HG02970 (cell line): ENCODE measurements around the gene MACROD2.

Experiments
- ATAC-seq: cut with Tn5 transposase; IDR thresholded peaks from one replicate; pipeline ENCODE4 v1.9.1; 2021; ENCODE audit warnings: mild to moderate bottlenecking, moderate library complexity, moderate number of reproducible peaks; ENCODE audit not compliant: unreplicated experiment, low FRiP score

Gene MACROD2

DNA sequence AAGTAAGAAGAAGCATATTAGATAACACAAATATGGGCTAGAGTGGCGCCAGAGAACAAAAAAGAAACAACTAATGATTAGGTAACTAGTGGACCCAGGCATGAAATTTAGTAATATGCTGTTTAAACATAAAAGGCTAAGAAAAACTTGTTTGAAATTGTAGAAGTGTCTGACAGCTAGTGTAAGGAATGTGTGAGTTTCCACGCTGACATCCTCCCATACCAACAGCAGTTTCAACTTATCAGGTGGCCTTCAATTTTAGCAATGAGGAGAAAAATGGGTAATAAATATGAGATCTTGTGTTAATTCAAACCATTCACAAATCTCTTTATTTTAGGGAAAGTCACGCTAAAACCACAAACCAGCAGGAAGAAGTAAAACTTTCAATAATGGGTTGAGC is 782.3 kb downstream of the MACROD2 start:
- no peak for ATAC-seq

DNA sequence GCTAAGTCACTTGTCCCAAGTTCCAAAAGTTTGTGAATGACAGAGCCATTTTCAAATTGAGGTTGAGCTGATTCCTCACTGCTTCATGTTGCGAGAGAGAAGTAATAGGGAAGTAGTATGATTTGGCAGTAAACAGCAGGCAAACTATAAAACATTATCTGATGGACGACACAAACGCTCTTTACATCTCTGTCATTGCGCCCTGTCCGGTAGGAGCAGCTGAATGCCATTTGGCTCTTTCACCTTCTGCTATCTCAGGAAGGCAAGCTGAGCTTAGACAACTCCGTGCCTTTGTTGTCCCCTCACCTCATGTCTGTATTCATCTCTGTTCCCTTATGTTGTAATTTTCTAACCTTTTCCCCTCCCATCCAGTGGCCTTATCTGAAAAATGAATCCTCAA is 782.8 kb downstream of the MACROD2 start:
- no peak for ATAC-seq

DNA sequence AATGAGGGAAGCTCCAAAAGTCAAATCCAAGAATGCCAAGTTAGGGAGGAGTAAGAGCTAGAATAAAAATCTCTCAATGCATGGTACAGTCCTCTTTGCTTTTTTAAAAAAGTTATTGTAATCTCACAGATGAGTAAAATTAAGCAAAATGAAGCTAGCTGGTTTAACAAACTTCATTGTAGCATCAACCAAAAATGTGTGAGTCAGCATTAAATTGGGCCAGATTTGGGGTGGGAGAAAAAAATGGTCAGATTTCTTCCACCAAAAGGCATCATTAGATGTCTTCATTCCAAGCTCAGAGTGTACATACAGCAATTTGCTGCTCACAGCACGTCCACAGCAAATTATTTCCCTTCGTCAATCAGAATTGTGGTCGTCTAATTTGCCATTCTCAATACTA is 783.6 kb downstream of the MACROD2 start:
- no peak for ATAC-seq

DNA sequence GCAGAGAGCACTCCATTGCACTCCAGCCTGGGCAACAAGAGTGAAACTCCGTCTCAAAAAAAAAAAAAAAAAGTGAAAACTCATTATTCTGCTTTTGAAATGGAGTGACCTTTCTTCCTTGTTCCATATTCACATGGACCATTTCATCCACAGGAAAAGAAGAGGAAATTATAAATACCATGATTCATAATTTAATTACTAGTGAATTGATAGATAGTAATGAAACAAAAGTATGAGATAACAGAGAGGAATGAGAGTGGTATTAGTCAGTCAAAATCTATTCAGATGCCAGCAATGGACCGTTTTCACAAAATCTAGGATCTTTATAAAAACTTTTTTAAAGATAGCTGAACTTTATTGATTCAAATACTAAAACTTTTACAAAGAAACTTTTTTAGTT is 785.2 kb downstream of the MACROD2 start:
- no peak for ATAC-seq

DNA sequence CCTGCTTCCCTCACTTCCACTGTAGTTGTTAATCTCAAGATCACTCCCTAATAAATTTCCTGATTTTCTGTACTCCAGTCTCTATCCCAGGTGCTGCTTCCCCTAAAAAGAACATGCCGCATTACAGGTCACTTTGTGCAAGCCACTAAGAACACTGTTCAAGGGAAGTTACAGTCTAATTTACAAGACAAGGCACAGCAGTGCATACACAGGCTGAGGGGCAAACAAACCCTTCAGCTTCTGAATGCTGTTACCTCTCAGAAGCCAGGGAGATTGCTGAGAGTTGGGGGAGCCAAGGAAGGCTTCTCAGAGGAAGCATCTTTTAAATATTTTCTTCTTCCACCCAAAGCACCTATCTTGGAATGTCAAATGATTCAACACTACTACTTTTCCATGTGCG is 787.4 kb downstream of the MACROD2 start:
- ATAC-seq = no peak

DNA sequence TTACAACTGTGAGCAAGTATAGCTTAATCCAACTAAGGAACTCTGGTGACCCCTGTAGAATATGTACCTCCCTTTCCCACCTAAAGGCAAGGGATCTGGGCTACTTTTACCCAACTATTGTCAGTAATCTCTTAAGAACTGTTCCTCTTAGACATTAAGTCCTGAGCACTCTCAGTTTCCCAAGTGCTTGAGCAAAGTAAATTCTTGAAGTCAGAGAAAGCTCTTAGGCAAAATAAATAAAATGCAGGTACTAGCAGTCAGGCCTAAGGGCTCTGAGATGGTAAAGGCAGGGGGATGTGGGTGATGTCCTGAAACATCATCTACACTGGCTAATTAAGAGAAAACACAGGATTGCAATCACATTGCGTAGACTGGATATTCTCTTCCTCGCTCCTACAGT is 788.5 kb downstream of the MACROD2 start:
- ATAC-seq = no peak

DNA sequence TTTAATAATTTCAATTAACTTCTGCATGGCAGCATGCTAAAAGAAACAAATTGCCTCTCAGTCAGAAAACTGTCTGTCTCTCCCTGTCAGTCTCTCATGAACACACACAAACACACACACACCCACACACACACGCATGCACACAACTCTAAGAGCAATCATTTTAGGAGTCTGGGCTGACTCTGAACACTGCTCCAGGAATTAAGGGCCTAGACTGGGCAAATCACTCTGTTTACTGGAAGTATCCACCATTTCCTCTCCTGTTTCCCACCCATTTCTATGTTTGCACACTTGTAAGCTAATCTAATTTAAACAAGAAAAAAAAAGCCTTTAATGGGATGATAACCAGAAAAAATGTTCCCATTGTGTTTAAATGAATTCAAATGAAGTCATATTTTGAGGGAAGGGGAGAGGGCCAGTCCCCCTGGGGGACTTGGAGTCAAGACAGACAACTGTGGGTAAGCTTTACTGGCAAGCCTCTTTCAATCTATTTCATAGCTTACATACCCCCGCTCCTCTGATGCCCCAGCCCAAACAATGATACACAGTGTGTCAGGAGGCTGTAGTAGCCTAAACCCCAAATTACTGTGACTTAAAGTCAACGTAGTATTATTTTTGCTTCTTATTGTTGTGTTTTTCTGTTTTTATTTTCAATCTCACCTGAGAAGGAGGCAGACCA is 789.9 kb downstream of the MACROD2 start:
- no peak for ATAC-seq

DNA sequence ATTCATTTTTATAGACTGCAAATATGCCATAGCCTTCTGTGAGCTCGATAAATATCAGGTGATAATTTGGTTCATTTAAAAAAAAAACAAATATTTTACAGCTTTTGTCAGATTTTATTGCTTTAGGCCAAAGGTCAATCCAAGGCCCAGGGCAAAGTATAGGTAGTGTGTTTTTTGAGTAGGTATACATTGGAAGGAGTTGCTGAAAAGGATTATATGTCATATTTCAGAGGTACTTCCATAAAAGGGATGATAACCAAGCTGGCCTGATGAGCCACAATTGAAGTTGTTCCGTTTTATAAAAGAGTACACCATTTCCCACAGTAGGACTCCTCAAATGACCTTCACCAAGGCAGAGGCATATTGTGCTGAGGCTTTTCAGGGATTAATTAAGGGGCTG is 794.9 kb downstream of the MACROD2 start:
- ATAC-seq = no peak

DNA sequence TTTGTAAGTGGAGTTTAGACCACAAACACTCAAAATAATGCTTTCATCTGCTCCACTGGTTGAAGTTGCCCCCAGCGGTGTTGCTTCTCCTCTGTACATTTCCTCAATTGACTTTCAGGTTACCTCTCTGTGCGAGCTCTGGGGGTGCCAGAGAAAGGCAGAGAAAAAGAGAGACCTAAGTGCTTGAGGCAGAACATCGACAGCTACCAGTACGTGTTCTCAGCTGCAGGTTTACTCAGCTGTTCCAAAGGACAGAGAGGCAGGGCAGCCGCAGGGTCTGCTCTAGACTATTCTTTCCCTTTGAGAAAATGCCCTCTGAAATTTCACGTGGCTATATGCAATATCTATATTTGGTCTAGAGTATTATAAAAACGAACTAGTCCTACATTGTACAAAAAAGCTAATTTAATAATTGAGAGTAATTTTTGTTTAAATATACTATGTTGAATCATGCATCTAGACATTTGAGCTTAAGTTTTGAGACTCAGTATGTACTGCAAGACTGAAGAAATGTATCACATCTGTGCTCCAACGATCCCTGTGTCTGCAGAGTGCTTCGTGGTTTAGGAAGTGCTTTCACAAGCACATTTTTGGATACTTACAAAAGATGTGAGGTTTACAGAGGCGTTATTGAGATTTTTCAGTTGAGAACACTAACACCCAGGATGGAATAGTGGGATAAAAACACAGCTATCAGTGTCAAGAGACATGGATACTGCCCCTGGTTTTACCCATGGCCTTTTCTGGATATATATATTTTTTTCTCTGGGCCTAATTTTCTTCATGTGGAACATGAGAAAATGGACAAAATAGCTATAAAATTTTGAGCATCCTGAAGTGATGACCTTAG is 795.7 kb downstream of the MACROD2 start:
- no peak for ATAC-seq

DNA sequence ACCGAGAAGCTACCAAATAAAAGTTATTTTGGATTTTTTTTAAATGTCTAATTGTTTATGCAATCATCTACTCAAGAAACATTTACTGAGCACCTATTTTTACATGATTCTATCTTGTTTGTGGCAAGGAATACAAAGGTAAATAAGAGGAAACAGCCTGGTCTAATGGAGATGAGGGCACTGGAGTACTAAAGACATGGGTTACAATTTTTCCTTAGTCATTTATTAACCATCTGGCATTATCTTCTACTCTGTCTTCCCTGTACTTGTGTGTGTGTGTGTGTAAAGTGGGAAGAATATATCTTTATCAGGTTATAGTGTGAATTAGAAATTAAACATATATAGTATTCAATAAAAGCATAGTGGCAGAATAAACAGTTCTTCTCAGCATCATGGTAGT is 797.6 kb downstream of the MACROD2 start:
- ATAC-seq = no peak

DNA sequence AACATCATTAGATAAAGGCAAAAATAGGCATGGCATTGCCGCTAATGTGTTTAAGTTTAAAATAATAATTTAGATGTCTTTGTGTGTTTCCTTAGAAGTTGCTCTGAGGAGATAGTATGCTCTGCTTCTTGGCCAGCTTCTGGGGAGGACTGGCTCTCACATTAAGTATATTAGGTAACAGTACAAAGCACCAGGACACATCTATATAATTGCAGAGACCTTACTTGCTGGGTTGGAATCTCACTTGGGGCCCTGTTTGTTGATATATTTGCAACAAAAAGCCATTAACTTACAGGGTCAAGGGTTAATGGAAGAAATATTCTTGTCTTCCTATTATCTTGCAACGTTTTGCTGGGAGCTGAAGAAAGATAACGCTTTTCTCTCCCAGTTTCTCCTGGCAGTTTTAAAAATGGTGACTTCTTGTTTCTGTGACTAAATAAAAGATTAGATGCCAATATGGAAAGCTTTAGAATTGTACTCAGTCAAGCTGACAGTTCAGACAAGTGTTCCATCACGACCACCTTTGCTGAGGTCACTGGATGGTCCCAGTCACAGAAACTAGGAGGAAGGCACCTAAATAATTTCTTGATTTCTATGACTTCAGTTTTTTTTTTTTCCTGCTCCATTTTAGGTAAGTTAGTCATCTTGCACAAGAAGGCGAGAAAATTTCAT is 804.4 kb downstream of the MACROD2 start:
- no peak for ATAC-seq

DNA sequence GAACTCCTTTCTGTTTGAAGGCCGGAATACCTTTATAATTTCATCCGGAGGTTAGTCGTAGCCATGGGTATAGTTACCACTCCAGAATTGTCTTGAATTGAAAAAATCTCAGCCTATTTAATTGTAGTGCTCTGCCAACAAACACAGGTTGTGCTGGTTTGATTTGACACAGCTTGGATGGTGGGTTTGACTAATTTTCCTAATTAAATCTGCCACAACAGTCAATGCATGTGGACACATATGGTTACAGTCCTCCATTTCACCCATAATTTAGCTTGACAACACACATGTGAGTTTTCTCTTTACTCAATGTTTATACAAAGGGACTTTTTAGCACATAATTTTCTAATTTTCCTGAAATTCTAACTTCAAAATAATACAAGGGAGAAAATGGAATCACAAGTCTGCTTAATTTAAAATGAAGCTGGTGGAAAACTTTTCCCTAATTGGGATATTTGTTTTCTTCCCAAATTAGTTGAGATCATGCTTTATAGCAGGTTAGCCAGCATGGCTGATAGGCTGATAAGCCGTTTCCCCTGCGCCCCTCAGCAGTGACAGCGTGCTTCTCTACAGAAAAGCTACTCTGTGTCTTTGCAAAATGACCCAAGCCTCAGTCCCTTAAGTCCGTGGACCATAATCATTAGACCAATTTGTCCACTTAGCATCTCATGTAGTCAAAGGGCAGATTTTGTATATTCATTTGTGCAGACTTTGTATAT is 805.5 kb downstream of the MACROD2 start:
- ATAC-seq = no peak

DNA sequence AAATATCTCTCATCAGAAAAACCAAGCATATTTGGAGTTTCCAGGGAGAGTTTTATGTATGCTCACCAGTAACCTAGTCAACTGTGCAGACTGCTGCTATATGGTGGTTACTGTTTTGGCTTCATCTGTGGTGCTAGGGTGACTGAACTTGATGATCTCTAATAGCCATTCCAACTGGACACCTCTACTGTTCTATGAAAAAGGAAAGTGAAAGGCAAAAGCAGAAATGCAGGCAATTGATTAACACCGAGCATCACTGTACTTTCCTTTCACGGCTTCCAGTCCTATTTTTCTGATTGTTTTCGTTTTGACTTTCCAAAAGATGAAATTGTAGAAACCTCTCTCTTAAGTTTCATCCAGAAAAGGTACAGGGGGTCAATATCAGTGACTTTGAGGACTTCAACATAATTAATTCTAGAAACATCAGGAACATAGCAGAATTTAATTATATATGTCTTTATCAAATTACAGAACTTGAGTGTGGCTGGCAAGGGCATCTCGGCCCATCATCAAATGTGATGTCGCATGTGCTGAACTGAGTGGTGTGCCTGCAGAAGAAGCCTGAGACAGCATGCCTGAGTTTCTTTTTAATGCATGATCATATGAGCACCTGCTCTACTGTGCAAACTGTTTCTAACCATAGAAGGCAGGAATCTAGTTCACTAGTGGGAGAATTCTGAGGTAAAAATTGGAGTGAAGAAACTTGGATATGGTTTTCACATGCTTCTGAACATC is 806.4 kb downstream of the MACROD2 start:
- peak; percentile 58 for ATAC-seq

DNA sequence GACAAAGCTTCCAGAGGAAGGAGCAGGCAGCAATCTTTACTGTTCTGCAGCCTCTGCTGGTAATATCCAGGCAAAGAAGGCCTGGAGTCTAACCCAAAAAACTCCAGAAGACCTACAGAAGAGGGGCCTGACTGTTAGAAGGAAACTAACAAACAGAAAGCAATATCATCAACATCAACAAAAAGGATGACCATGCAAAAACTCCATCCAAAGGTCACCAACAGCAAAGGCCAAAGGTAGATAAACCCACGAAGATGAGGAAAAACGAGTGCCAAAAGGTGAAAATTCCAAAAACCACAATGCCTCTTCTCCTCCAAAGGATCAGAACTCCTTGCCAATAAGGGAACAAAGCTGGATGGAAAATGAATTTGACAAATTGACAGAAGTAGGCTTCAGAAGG is 811.9 kb downstream of the MACROD2 start:
- no peak for ATAC-seq

DNA sequence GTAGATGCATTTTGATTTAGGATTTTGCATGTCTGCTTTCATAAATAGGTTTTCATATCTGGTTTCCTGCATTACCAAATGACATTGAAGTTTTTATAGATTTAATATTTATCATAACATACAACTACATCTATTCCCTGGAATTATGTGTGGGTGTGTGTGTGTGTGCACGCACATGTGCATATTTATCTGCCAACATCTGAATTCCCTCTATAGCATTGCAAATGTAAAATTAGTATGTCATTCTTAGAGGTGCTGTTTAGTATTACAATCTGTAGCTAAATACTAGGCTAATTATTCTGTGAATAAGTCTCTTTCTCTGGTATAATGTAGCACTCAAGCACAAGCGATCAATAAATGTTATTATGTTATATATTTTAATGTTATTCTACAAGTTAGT is 820.0 kb downstream of the MACROD2 start:
- no peak for ATAC-seq

DNA sequence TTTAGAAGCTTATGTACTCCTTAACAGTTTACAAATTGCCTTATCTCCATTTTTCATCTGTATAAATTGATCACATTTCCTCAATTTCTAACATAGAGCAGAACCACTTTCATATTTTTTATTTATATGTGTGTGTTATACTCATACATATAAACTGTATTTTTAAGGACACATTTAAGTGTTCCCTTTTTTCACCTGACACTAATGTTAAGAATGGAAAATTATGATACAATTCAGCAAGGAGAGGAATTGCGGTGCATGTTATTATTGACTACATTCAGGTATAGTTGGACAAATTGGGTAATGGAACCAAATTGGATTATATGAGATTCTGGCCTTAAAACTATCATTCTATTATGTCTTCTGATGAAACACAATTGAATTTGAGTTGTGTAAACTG is 821.2 kb downstream of the MACROD2 start:
- no peak for ATAC-seq

DNA sequence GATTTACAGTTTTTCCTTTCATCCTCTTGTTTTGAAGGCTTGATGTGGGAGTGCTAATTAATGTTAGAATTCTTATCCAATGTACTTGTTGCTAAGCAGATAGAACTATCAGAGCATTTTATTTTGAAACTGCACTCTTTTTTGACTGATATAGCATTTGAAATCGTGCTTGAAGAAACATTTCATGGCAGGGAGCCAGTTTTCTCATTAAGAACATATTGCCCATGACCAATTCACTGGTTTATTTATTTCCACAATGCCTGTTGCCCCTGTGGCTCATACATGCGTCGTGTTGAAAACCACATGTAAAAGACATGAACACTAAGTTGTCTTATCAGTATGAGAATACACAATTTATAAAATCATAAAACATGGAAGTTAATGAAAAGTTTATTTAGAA is 821.8 kb downstream of the MACROD2 start:
- no peak for ATAC-seq

DNA sequence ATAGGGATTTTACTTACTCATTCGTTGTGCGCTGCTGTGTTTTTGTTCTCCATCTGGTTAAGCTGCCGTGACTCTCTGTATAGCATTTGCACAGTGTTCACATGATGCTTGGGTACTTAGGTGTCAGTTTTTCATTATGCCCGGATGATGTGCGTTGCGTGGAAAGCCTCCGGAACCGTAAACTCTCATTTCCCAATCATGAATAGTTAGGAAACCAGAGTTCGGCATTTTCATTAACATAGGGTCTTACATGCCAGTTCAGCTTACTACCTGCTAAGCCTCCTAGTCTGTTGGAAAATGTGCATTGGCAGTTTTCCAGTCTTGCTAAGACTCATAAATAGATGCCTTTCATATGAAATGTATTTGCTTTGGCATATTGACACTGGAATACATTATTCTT is 825.5 kb downstream of the MACROD2 start:
- no peak for ATAC-seq

DNA sequence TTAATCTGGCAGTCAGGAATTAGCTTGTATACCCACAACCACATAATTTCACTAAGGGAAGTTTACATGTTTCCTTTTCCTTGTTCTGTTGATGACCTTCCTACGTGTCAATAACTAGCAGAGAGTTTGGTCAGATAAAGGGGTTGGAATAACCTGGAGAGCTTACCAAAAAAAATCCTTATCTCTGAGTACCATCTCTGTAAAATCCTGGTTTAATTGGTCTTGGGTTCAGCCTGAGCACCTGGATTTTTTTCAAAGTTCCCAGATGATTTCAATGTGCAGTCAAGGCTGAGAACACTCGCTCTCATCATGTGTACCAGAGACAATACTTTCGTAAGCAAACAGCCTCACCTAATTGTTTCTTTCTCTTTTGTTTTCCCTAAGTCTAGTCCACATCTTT is 825.9 kb downstream of the MACROD2 start:
- no peak for ATAC-seq

DNA sequence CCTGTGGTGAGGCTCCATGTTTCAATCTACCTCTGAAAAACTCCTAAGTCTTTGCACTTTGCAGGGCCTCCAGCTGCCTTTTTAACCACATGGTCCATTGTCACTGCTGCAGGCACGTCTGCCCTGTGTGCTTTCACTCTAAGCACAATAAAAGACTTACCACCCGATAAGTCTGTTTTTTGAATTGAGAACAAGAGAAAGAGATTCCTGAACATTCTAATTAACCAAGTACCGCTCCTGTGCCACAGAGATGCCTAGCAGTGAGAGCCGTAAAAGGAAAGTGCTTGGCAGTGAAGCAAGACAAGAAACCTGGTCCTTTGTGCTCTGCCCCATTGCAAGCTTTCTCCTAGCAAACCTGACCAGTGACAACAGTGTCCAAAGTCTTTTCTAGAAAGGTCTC is 829.7 kb downstream of the MACROD2 start:
- no peak for ATAC-seq
